ENCODE results near the gene RASGEF1B.

GRCh38 chr4:81482326-81482725 lies 10.6 kb upstream of the RASGEF1B start:
- no peak for TF ChIP-seq TAF1 (IDR thresholded peaks at IDR 0.05; ENCODE audit: borderline replicate concordance, insufficient read depth, low read length)
- no peak for TF ChIP-seq REST (IDR thresholded peaks at IDR 0.05; ENCODE audit: insufficient read depth in 1 of 2, low read depth in 2 of 2, low read length in 2 of 2)
- no peak for TF ChIP-seq POLR2AphosphoS5 (IDR thresholded peaks at IDR 0.05; ENCODE audit: low read depth, low read length)
- no peak for TF ChIP-seq SIN3A (IDR thresholded peaks at IDR 0.05; ENCODE audit: borderline replicate concordance, insufficient read depth, low read length)

Measured in PFSK-1 (cell line).